ENCODE results near the gene HOXD13.

DNA sequence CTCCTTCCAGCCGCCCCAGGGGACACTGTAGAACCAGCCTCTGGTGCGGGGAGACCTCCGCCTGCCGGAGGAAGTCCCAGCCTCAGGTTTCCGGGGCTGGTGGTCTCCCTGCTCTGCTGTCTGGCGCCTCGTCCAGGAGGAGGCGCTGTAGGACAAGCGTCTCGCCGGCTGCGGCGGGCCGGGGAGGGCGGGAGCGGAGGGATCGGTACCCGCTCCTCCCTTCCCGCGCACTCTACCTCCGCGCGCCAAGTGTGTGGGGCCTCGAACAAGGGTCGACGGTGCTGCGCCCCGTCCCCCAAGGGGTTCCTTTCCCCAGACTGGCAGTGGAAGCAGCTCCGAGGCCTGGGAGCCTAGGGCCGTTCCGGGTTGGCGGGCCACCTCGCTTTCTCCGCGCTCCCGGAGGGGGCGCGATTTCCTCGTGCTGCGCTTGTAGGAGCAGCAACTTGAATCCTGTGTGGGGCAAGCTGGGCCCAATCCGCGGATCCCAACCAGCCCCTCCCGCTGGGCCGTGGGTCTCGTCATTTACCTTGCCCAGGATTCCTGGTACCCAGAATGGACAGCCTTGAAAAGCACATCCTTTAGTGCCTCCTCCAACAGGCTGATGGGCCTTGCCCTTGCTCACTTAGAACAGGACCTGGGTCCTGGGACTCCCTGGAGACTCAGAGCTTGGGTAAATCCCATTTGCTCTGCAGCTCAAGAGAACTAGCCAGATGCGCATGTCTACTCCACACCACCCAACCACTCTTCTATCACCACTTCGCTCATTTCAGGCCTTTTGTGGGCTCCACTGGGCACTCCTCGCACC lies 48.2 kb downstream of the HOXD13 start:
- TF ChIP-seq, protein P1, sequence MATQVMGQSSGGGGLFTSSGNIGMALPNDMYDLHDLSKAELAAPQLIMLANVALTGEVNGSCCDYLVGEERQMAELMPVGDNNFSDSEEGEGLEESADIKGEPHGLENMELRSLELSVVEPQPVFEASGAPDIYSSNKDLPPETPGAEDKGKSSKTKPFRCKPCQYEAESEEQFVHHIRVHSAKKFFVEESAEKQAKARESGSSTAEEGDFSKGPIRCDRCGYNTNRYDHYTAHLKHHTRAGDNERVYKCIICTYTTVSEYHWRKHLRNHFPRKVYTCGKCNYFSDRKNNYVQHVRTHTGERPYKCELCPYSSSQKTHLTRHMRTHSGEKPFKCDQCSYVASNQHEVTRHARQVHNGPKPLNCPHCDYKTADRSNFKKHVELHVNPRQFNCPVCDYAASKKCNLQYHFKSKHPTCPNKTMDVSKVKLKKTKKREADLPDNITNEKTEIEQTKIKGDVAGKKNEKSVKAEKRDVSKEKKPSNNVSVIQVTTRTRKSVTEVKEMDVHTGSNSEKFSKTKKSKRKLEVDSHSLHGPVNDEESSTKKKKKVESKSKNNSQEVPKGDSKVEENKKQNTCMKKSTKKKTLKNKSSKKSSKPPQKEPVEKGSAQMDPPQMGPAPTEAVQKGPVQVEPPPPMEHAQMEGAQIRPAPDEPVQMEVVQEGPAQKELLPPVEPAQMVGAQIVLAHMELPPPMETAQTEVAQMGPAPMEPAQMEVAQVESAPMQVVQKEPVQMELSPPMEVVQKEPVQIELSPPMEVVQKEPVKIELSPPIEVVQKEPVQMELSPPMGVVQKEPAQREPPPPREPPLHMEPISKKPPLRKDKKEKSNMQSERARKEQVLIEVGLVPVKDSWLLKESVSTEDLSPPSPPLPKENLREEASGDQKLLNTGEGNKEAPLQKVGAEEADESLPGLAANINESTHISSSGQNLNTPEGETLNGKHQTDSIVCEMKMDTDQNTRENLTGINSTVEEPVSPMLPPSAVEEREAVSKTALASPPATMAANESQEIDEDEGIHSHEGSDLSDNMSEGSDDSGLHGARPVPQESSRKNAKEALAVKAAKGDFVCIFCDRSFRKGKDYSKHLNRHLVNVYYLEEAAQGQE (IDR thresholded peaks at IDR 0.05; ENCODE audit: borderline replicate concordance) = no peak
- TF ChIP-seq, protein P2, sequence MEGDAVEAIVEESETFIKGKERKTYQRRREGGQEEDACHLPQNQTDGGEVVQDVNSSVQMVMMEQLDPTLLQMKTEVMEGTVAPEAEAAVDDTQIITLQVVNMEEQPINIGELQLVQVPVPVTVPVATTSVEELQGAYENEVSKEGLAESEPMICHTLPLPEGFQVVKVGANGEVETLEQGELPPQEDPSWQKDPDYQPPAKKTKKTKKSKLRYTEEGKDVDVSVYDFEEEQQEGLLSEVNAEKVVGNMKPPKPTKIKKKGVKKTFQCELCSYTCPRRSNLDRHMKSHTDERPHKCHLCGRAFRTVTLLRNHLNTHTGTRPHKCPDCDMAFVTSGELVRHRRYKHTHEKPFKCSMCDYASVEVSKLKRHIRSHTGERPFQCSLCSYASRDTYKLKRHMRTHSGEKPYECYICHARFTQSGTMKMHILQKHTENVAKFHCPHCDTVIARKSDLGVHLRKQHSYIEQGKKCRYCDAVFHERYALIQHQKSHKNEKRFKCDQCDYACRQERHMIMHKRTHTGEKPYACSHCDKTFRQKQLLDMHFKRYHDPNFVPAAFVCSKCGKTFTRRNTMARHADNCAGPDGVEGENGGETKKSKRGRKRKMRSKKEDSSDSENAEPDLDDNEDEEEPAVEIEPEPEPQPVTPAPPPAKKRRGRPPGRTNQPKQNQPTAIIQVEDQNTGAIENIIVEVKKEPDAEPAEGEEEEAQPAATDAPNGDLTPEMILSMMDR (IDR thresholded peaks at IDR 0.05; ENCODE audit: poor library complexity, severe bottlenecking) = peak; percentile 77
- no peak for TF ChIP-seq TAF1 (IDR thresholded peaks at IDR 0.05; ENCODE audit: low read depth)
- no peak for TF ChIP-seq MXI1 (conservative IDR thresholded peaks at IDR 0.05; ENCODE audit: poor library complexity, severe bottlenecking)
